ENCODE measurements around the gene IL36B. TPM values are rescaled to one million over a fixed set of nuclear protein-coding genes. Genes with fewer than 3 reads are reported as not detected.

Gene IL36B
- polyA plus RNA-seq, 3 donors = not detected

GRCh38 chr2:112980537-112980936 lies 72.1 kb downstream of the IL36B start:
- no peaks in the 10 kb centered on the region for H3K27me3 ChIP-seq (ENCODE audit: control insufficient read depth in 2 of 2, insufficient read depth in 2 of 2, low read length in 2 of 2)
- H3K4me1 ChIP-seq (ENCODE audit: control insufficient read depth in 1 of 2, insufficient read depth in 2 of 2, low read length in 2 of 2) = no peaks in the 10 kb centered on the region
- H3K27ac ChIP-seq (ENCODE audit: low read depth in 1 of 2, low read length in 2 of 2) = no peak overlapping the region
- H3K4me1 Mint-ChIP-seq = peaks cover 2% of the 10 kb centered on the region
- no peak overlapping the region for H2AFZ ChIP-seq (ENCODE audit: insufficient read depth, low read depth, low read length, poor library complexity, severe bottlenecking)
- H4K20me1 ChIP-seq (ENCODE audit: insufficient read depth, low read length) = no peaks in the 10 kb centered on the region
- H3K4me3 Mint-ChIP-seq = no peak overlapping the region
- no peak for TF ChIP-seq CTCF (IDR thresholded peaks at IDR 0.05)
- intact Hi-C loops (cut with micrococcal nuclease) = no loop called here
- no peaks in the 10 kb centered on the region for H3K9me3 ChIP-seq (replicated peaks in 1 of 2; ENCODE audit: control insufficient read depth in 1 of 2, insufficient read depth in 1 of 2, low read length in 2 of 2)
- H3K9ac ChIP-seq (ENCODE audit: insufficient read depth, low read length, poor library complexity, severe bottlenecking) = no peak overlapping the region
- no peaks in the 10 kb centered on the region for H3K36me3 Mint-ChIP-seq
- no peaks in the 10 kb centered on the region for H3K36me3 ChIP-seq (replicated peaks in 1 of 2; ENCODE audit: control insufficient read depth in 1 of 2, insufficient read depth in 2 of 2, low read length in 2 of 2)
- 33% methylated on average over 1 of the region's 1 CpG for WGBS (ENCODE audit: insufficient coverage)
- H3K79me2 ChIP-seq (ENCODE audit: insufficient read depth, low read length) = no peaks in the 10 kb centered on the region
- H3K4me2 ChIP-seq (replicated peaks; ENCODE audit: extremely low read depth, low read length, poor library complexity, severe bottlenecking) = no peak overlapping the region
- DNase-seq = no peak
- H3K27ac Mint-ChIP-seq = no peak overlapping the region
- H3K9me3 Mint-ChIP-seq = no peaks in the 10 kb centered on the region
- peaks cover 3 to 7% (median 4%) of the 10 kb centered on the region in 3 donors for H3K27me3 Mint-ChIP-seq (ENCODE audit: low read depth in 3 of 3)
- H3K4me3 ChIP-seq (replicated peaks in 1 of 3; ENCODE audit: low read depth in 2 of 3, low read length in 3 of 3) = no peak overlapping the region

- H3K4me1 ChIP-seq (ENCODE audit: control insufficient read depth in 1 of 2, insufficient read depth in 2 of 2, low read length in 2 of 2) = no peaks in the 10 kb centered on the region
- no peak overlapping the region for H3K4me3 Mint-ChIP-seq
- H3K27ac ChIP-seq (ENCODE audit: low read depth in 1 of 2, low read length in 2 of 2) = no peak overlapping the region
- intact Hi-C loops (cut with micrococcal nuclease) = no loop called here
- H2AFZ ChIP-seq (ENCODE audit: insufficient read depth, low read depth, low read length, poor library complexity, severe bottlenecking) = no peak overlapping the region
- DNase-seq = no peak
- H4K20me1 ChIP-seq (ENCODE audit: insufficient read depth, low read length) = no peaks in the 10 kb centered on the region
- no peak overlapping the region for H3K27ac Mint-ChIP-seq
- no peaks in the 10 kb centered on the region for H3K36me3 ChIP-seq (replicated peaks in 1 of 2; ENCODE audit: control insufficient read depth in 1 of 2, insufficient read depth in 2 of 2, low read length in 2 of 2)
- no peaks in the 10 kb centered on the region for H3K79me2 ChIP-seq (ENCODE audit: insufficient read depth, low read length)
- TF ChIP-seq CTCF (IDR thresholded peaks at IDR 0.05) = no peak
- H3K9ac ChIP-seq (ENCODE audit: insufficient read depth, low read length, poor library complexity, severe bottlenecking) = no peak overlapping the region
- H3K4me1 Mint-ChIP-seq = peaks cover 2% of the 10 kb centered on the region
- no peak overlapping the region for H3K4me2 ChIP-seq (replicated peaks; ENCODE audit: extremely low read depth, low read length, poor library complexity, severe bottlenecking)
- H3K36me3 Mint-ChIP-seq = no peaks in the 10 kb centered on the region
- H3K9me3 Mint-ChIP-seq = no peaks in the 10 kb centered on the region
- H3K4me3 ChIP-seq (replicated peaks in 1 of 3; ENCODE audit: low read depth in 2 of 3, low read length in 3 of 3) = no peak overlapping the region
- H3K9me3 ChIP-seq (replicated peaks in 1 of 2; ENCODE audit: control insufficient read depth in 1 of 2, insufficient read depth in 1 of 2, low read length in 2 of 2) = no peaks in the 10 kb centered on the region
- WGBS (ENCODE audit: insufficient coverage) = 83% methylated on average over 1 of the region's 1 CpG
- H3K27me3 ChIP-seq (ENCODE audit: control insufficient read depth in 2 of 2, insufficient read depth in 2 of 2, low read length in 2 of 2) = no peaks in the 10 kb centered on the region
- peaks cover 3 to 7% (median 4%) of the 10 kb centered on the region in 3 donors for H3K27me3 Mint-ChIP-seq (ENCODE audit: low read depth in 3 of 3)
These were observed 72.9 kb downstream of the IL36B start for GRCh38 chr2:112979731-112980130.

All from CD14-positive monocyte (primary cell).